ENCODE results near the gene LRCH1. TPM values are rescaled to one million over a fixed set of nuclear protein-coding genes. Genes with fewer than 3 reads are reported as not detected.

The LRCH1 gene
- total RNA-seq, 1 experiment from 2014 or later, result 8.7 TPM

GRCh38 chr13:46575818-46576221, 22.9 kb downstream of the LRCH1 start:
- DNase-seq (ENCODE audit: low read depth, low spot score), result no peak
- in situ Hi-C loops (cut with HindIII; ENCODE audit: low pct_unique_long_range_greater_than_20kb, low sequenced_read_pairs), result no loop called here

- in situ Hi-C loops (cut with HindIII; ENCODE audit: low pct_unique_long_range_greater_than_20kb, low sequenced_read_pairs), result no loop called here
- DNase-seq (ENCODE audit: low read depth, low spot score), result no peak
Measured at GRCh38 chr13:46576762-46577161, 23.8 kb downstream of the LRCH1 start.

- in situ Hi-C loops (cut with HindIII; ENCODE audit: low pct_unique_long_range_greater_than_20kb, low sequenced_read_pairs), result no loop called here
- peak; percentile 55 for DNase-seq (ENCODE audit: low read depth, low spot score)
Measured at GRCh38 chr13:46577696-46578589, 25.0 kb downstream of the LRCH1 start.

- in situ Hi-C loops (cut with HindIII; ENCODE audit: low pct_unique_long_range_greater_than_20kb, low sequenced_read_pairs), result no loop called here
- no peak for DNase-seq (ENCODE audit: low read depth, low spot score)
Measured at GRCh38 chr13:46578590-46578975, 25.6 kb downstream of the LRCH1 start.

GRCh38 chr13:46580362-46580839, 27.4 kb downstream of the LRCH1 start:
- DNase-seq (ENCODE audit: low read depth, low spot score), result no peak
- in situ Hi-C loops (cut with HindIII; ENCODE audit: low pct_unique_long_range_greater_than_20kb, low sequenced_read_pairs), result no loop called here

GRCh38 chr13:46582190-46582589, 29.2 kb downstream of the LRCH1 start:
- in situ Hi-C loops (cut with HindIII; ENCODE audit: low pct_unique_long_range_greater_than_20kb, low sequenced_read_pairs), result no loop called here
- peak; percentile 63 for DNase-seq (ENCODE audit: low read depth, low spot score)

- in situ Hi-C loops (cut with HindIII; ENCODE audit: low pct_unique_long_range_greater_than_20kb, low sequenced_read_pairs), result no loop called here
- no peak for DNase-seq (ENCODE audit: low read depth, low spot score)
Measured at GRCh38 chr13:46586751-46587514, 34.0 kb downstream of the LRCH1 start.

- in situ Hi-C loops (cut with HindIII; ENCODE audit: low pct_unique_long_range_greater_than_20kb, low sequenced_read_pairs), result no loop called here
Measured at GRCh38 chr13:46587807-46588418, 34.9 kb downstream of the LRCH1 start.

GRCh38 chr13:46592385-46592784, 39.4 kb downstream of the LRCH1 start:
- in situ Hi-C loops (cut with HindIII; ENCODE audit: low pct_unique_long_range_greater_than_20kb, low sequenced_read_pairs), result no loop called here
- no peak for DNase-seq (ENCODE audit: low read depth, low spot score)

More at GRCh38 chr13:46587807-46588418, 34.9 kb downstream of the LRCH1 start:
- DNase-seq (ENCODE audit: low read depth, low spot score), result no peak

GRCh38 chr13:46593398-46593797, 40.4 kb downstream of the LRCH1 start:
- no peak for DNase-seq (ENCODE audit: low read depth, low spot score)

GRCh38 chr13:46594374-46595078, 41.6 kb downstream of the LRCH1 start:
- in situ Hi-C loops (cut with HindIII; ENCODE audit: low pct_unique_long_range_greater_than_20kb, low sequenced_read_pairs), result no loop called here
- DNase-seq (ENCODE audit: low read depth, low spot score), result no peak

More at GRCh38 chr13:46593398-46593797, 40.4 kb downstream of the LRCH1 start:
- in situ Hi-C loops (cut with HindIII; ENCODE audit: low pct_unique_long_range_greater_than_20kb, low sequenced_read_pairs), result no loop called here

- in situ Hi-C loops (cut with HindIII; ENCODE audit: low pct_unique_long_range_greater_than_20kb, low sequenced_read_pairs), result no loop called here
- no peak for DNase-seq (ENCODE audit: low read depth, low spot score)
Measured at GRCh38 chr13:46595136-46595884, 42.3 kb downstream of the LRCH1 start.

- no peak for DNase-seq (ENCODE audit: low read depth, low spot score)
- in situ Hi-C loops (cut with HindIII; ENCODE audit: low pct_unique_long_range_greater_than_20kb, low sequenced_read_pairs), result no loop called here
Measured at GRCh38 chr13:46595885-46596275, 42.9 kb downstream of the LRCH1 start.

- peak; percentile 46 for DNase-seq (ENCODE audit: low read depth, low spot score)
- in situ Hi-C loops (cut with HindIII; ENCODE audit: low pct_unique_long_range_greater_than_20kb, low sequenced_read_pairs), result no loop called here
Measured at GRCh38 chr13:46596466-46596865, 43.5 kb downstream of the LRCH1 start.

GRCh38 chr13:46598140-46598819, 45.3 kb downstream of the LRCH1 start:
- no peak for DNase-seq (ENCODE audit: low read depth, low spot score)
- in situ Hi-C loops (cut with HindIII; ENCODE audit: low pct_unique_long_range_greater_than_20kb, low sequenced_read_pairs), result no loop called here

- DNase-seq (ENCODE audit: low read depth, low spot score), result no peak
- in situ Hi-C loops (cut with HindIII; ENCODE audit: low pct_unique_long_range_greater_than_20kb, low sequenced_read_pairs), result no loop called here
Measured at GRCh38 chr13:46598820-46599180, 45.8 kb downstream of the LRCH1 start.

GRCh38 chr13:46600943-46601311, 48.0 kb downstream of the LRCH1 start:
- no peak for DNase-seq (ENCODE audit: low read depth, low spot score)
- in situ Hi-C loops (cut with HindIII; ENCODE audit: low pct_unique_long_range_greater_than_20kb, low sequenced_read_pairs), result no loop called here

All from SK-MEL-5 (cell line).